Spinal cord (tissue), 10 donors: ENCODE data around the gene RGPD5. TPM values are rescaled to one million over a fixed set of nuclear protein-coding genes. Genes with fewer than 3 reads are reported as not detected.
"Not testable (repeated sequence)": the region's sequence is repeated elsewhere in the genome, so short reads cannot be mapped to it uniquely, and the experiment has no call there.

ENCODE experiments used
- DNase-seq, 6 donors: peaks; one replicate each; pipeline versions ENCODE4 v3.0.0 to v3.0.0-alpha.2; 2013 to 2015; ENCODE audit warnings: low spot score in 6 of 6, low read depth in 4 of 6
- H3K27ac ChIP-seq: one replicate; pipeline ENCODE4 v1.5.1; 2013; ENCODE audit warnings: low read depth, low read length, control low read depth
- H3K27me3 ChIP-seq: one replicate; pipeline ENCODE4 v1.6.1; 2013; ENCODE audit warnings: low read length; ENCODE audit not compliant: control insufficient read depth, insufficient read depth
- H3K36me3 ChIP-seq: one replicate; pipeline ENCODE4 v1.6.1; 2013; ENCODE audit warnings: low read length; ENCODE audit not compliant: control insufficient read depth, insufficient read depth
- H3K4me1 ChIP-seq: one replicate; pipeline ENCODE4 v1.6.1; 2013; ENCODE audit warnings: low read length; ENCODE audit not compliant: control insufficient read depth, insufficient read depth
- H3K4me3 ChIP-seq: one replicate; pipeline ENCODE4 v1.5.1; 2013; ENCODE audit warnings: low read depth, low read length, control low read depth
- H3K9me3 ChIP-seq: one replicate; pipeline ENCODE4 v1.6.1; 2013; ENCODE audit warnings: low read length; ENCODE audit not compliant: control insufficient read depth, insufficient read depth
- WGBS: methylation state at CpG from one replicate; pipeline ENCODE4 v1.1.5; 2013; ENCODE audit warnings: missing lambda C conversion rate; ENCODE audit not compliant: insufficient coverage; 5-methylcytosine and 5-hydroxymethylcytosine counted together
- polyA plus RNA-seq, 2 donors: library from polyadenylated mRNA; unstranded; fragments of 120-200 nt; gene quantifications; one replicate each; pipeline ENCODE4 v1.2.1, GENCODE V29; 2013; ENCODE audit not compliant: insufficient read length in 2 of 2
- total RNA-seq, 2 donors: library from RNA; depleted of rRNA in 1 of 2; stranded (reverse); fragments of 120-200 nt in 1 of 2; fragments of >200 nt in 1 of 2; gene quantifications; one replicate each; pipeline versions ENCODE4 v1.2.3 to v1.2.4, GENCODE V29; 2013 to 2014
- donor health status: healthy.

Gene RGPD5
- total and polyA plus RNA-seq, 4 donors, result 14.0 to 41.8 (median 27.5) TPM

- not testable (repeated sequence) for H3K4me3 ChIP-seq, H3K4me1 ChIP-seq, DNase-seq, H3K27ac ChIP-seq, H3K27me3 ChIP-seq, H3K36me3 ChIP-seq, H3K9me3 ChIP-seq
- no CpG with 5 or more reads among the region's 4 CpGs for WGBS
Observed at GRCh38 chr2:109889909-109890308, 95.8 kb downstream of the RGPD5 start.

DNA sequence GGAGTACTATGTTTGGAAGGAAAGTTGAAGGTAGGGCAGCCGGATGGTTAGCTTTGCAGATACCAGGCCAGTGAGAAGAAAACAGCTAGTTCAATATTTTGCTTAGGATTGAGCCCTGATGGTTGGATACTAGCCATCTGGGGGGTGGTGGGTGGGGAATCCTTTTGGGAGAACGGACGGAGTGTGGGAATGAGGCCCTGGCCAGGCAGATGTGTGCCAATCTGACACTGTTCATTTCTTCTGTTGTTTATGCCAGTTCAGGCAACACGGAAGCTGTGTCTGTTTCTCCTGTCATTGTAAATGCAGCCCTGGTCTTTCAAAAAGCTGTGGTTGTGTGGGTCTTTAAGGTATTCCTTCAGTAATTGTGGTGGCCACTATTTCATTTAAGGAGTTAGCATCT lies 96.9 kb downstream of the RGPD5 start:
- H3K36me3 ChIP-seq, H3K4me3 ChIP-seq, H3K4me1 ChIP-seq, DNase-seq, H3K27me3 ChIP-seq, H3K9me3 ChIP-seq, H3K27ac ChIP-seq: not testable (repeated sequence)
- no CpG with 5 or more reads among the region's 4 CpGs for WGBS

DNA sequence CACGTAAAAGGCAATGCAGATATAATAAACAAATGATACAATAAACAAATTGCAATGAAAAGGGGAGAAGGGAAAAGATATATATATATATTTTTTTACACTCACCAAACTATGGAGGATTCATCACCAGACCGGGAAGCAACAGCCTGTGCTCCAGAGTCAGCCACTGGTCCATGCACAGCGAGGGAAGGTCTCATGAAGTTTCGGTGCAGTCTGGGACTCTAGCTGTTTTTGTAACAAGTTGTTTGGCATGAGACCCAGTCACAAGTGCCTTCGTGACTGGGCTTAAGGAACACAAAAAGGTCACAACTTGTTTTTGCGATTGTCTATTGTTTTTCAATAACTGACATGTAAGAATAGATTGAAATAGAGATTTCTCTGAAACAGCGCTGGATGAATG lies 99.6 kb downstream of the RGPD5 start:
- DNase-seq, result not testable (repeated sequence)
- no CpG with 5 or more reads among the region's 7 CpGs for WGBS

GRCh38 chr2:109894141-109894540 lies 100.0 kb downstream of the RGPD5 start:
- no CpG with 5 or more reads among the region's 6 CpGs for WGBS

More for the DNA sequence above, 99.6 kb downstream of the RGPD5 start:
- H3K27ac ChIP-seq, H3K36me3 ChIP-seq, H3K9me3 ChIP-seq, H3K4me3 ChIP-seq, H3K4me1 ChIP-seq, H3K27me3 ChIP-seq: not testable (repeated sequence)

GRCh38 chr2:109895090-109895869 lies 101.2 kb downstream of the RGPD5 start:
- WGBS, result no CpG with 5 or more reads among the region's 3 CpGs

More at GRCh38 chr2:109894141-109894540, 100.0 kb downstream of the RGPD5 start:
- not testable (repeated sequence) for DNase-seq, H3K36me3 ChIP-seq, H3K27ac ChIP-seq, H3K9me3 ChIP-seq, H3K27me3 ChIP-seq, H3K4me1 ChIP-seq, H3K4me3 ChIP-seq

GRCh38 chr2:109896212-109896611 lies 102.1 kb downstream of the RGPD5 start:
- not testable (repeated sequence) for H3K4me3 ChIP-seq, H3K36me3 ChIP-seq, H3K4me1 ChIP-seq, H3K27me3 ChIP-seq, H3K9me3 ChIP-seq, H3K27ac ChIP-seq, DNase-seq
- WGBS, result no CpG with 5 or more reads among the region's 4 CpGs

More at GRCh38 chr2:109895090-109895869, 101.2 kb downstream of the RGPD5 start:
- not testable (repeated sequence) for H3K4me1 ChIP-seq, H3K27me3 ChIP-seq, H3K4me3 ChIP-seq, DNase-seq, H3K9me3 ChIP-seq, H3K27ac ChIP-seq, H3K36me3 ChIP-seq

GRCh38 chr2:109897769-109898461 lies 103.8 kb downstream of the RGPD5 start:
- not testable (repeated sequence) for H3K36me3 ChIP-seq, H3K9me3 ChIP-seq, H3K27ac ChIP-seq, DNase-seq, H3K27me3 ChIP-seq, H3K4me3 ChIP-seq, H3K4me1 ChIP-seq
- WGBS, result no CpG with 5 or more reads among the region's 8 CpGs

- no CpG with 5 or more reads among the region's 28 CpGs for WGBS
- DNase-seq, H3K4me3 ChIP-seq, H3K27me3 ChIP-seq, H3K4me1 ChIP-seq, H3K36me3 ChIP-seq, H3K27ac ChIP-seq, H3K9me3 ChIP-seq: not testable (repeated sequence)
Observed at GRCh38 chr2:109898462-109899336, 104.6 kb downstream of the RGPD5 start, which contains the start of gene LIMS3. Gene LIMS3, plus strand, starts transcription at chr2:109898688. Its CDS starts 41 bp downstream, at chr2:109898729.

DNA sequence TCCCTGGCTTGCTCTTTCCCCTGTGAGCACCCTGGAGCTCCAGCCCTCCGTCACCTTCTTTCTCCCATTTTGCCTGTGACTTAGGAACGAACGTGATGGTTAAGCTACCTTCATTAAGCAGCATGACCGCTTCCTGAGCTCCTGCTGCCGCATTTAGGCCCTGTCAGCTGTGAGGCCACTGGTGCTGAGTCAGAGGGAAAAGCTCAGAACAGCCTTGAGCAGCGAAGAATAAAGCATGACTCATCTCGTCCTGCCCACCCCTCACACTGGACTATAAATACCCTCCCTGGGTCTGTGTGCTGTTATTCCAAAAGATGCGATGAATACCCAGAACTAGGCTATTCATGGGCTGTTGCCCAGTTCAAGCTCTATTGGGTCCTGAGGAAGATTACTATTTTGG lies 111.7 kb downstream of the RGPD5 start:
- H3K27me3 ChIP-seq, H3K4me1 ChIP-seq, H3K36me3 ChIP-seq, H3K27ac ChIP-seq, H3K9me3 ChIP-seq, H3K4me3 ChIP-seq, DNase-seq: not testable (repeated sequence)
- WGBS, result no CpG with 5 or more reads among the region's 8 CpGs
